ENCODE data around the gene TRIM9.

DNA sequence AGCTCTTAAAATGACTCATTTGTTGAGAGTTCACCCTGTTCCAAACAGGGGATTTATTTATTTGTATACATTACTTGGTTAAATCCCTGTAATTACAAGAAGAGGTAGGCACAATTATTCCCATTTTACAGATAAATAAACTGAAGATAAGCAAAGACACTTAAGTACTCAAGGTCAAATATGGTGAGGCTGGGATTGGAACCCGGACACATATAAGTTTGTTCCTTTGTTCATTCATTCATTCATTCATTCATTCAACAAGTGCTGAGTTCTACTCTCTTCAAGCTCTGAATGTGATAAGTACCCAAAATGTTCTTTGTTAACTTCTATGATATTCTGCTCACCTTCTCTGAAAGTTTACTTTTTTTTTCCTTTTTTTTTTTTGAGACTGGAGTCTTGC is 2.4 kb upstream of the TRIM9 start:
- TF ChIP-seq CTCF (IDR thresholded peaks at IDR 0.05) = no peak
- TF ChIP-seq EZH2phosphoT487 (IDR thresholded peaks at IDR 0.05) = no peak

Measured in neural progenitor cell (in vitro differentiated cells).